HG03139 (cell line): ENCODE results near the gene SPON2.
A peak's percentile ranks its signal among the peaks of the same experiment; 100 is the strongest.

Experiments
- ATAC-seq: cut with Tn5 transposase; IDR thresholded peaks from one replicate; pipeline ENCODE4 v1.9.1; 2021; ENCODE audit not compliant: unreplicated experiment

SPON2 gene

DNA sequence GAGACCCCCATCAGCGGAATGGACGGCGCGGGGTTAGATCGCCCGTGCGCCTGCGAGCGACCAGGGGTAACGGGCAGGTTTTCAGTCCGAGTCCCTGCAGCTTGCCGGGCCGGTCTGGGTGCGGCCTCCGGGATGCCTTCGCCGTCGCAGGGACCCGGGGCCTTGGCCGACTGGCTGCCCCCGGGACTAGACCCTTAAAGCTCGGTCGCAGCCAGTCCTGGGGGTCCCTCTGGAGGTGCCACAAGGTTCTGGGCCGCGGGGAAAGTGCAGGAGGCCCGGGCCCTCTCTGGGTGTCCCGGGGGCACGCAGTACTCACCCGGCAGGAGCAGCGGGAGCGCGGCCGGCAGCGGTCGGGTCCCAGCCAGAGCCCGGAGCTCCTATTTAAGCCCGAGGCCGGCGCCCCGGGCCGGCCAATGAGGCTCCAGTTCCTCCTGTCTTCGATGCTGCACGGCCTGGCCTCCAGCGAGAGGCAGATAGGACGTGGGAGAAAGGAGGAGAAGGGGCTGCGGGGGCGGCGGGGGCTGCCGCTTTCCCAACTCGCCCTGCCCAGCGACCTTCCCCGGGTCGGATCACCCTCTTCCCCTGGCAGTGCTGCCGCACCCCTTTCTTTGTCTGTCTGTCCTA lies at the start of gene SPON2:
TSS of gene SPON2 (minus strand) at position 356 of the 624 bp plus-strand sequence.
- ATAC-seq, result no peak

DNA sequence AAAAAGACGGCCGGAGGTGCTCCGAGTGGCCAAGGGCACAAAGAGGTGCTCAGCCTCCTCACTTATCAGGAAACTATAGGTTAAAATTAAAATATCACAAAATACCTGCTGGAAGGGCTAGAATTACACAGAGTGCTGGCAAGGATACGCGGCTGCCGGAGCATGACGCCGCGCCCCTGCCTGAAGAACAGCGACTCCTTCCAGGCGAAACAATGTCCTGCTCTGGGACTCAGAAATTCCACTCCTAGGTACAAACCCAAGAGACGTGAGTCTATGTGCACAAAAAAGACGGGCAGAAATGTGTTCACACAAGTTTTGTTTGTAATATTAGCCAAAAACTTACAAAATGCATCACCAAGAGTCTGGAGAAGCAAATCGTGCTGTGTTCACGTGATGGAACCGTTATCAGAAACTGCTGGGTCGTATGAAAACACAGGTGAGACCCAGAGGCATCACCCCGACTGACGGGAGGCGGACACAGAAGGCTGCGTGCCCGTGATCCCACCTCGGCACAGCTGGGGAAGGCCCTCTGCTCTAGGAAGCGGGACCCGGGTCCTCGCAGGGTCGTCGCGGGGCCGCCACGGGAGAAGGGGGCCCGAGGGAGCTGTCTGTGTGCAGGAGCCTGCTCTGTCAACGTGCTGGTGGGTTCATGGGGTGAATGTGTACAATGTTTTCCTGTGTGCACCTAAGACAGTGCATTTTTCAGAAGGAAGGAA lies 48.9 kb upstream of the SPON2 start:
- ATAC-seq, result no peak

DNA sequence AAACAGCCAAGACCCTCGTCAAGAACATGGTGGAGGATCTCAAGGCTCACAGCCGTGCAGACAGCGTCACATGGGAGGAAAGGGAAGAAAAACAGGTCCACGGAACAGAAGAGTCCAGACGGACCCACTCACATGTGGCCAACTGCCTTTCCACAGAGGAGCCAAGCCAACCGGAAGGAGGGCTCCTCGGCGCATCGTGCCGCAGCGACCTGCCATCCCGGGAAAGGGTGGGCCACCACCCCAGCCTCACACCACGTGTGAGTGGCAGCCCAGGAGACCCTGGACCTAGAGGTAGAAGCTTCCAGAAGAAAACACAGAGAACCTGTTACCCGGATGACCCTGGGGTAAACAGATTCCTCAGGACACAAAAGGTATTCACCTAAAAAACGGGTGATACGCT lies 48.2 kb upstream of the SPON2 start:
- ATAC-seq, result no peak

DNA sequence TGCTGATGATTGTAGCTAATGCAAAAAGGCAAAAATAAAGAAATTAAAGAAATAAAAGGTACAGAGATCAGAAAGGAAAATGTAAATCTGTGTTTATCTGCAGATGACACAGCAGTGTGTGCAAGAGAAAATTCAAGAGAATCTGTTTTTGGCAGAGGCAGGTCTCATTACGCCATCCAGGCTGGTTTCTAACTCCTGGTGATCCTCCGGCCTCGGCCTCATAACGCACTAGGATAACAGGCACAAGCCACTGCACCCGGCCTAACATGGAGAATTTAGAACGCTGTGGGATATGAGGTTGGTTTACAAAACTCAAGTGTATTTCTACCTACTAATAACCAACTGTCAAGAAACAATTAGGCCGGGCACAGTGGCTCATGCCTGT lies 47.2 kb upstream of the SPON2 start:
- ATAC-seq, result no peak

DNA sequence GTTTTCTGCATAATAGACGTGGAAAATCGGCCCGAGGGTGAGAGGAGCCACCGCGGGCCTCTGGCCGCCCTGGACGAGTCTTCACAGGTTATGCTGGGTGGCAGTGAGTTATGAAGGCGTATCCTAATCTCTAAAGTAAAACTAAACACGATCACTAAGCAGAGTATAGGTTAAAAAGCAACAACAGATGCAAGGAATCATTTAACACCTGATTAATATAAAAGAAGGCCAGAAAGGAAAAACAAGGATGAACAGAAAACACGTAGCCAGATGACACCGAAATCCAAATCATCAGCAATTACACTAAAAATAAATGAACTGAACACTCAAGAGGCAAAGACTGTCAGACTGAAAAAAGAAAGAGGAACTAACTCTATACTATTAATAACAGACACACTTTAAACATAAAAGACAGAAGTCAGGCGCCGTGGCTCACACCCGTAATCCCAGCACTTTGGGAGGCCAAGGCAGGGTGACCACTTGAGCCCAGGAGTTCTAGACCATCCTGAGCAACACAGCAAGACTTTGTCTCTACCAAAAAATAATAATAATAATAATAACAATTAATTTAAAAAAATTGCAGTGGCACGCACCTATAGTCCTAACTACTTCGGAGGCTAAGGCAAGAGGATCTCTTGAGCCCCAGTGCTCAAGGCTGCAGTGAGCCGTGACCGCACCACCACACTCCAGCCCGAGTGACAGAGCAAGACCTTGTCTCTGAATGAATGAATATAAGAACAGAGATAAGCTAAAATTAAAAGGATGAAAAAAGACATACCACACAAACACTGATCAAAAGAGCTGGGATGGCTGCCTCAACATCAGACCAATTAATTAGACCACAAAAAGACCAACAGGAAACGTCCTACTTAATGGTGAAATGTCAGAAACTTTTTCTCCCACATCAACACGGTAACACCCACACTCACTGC lies 46.5 kb upstream of the SPON2 start:
- peak; percentile 55 for ATAC-seq

DNA sequence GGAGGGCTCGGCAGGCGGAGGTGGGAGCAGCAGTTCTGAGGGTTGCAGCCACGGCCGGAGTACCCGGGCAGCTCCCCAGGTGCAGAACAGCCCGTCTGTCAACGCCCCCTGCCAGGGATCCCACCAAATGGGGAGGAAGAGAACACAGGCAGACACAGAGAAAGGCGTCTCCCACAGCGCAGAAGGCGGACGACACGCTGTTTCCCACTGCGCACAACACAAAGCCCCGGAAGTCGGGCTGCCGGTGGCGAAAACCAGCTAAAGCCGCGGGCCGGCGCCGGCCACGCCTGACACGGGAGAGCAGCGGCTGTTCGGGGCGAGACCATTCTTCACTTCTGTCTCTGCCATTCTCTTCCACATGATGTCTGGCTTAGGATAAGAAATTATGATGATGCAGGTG lies 45.0 kb upstream of the SPON2 start:
- ATAC-seq, result no peak

DNA sequence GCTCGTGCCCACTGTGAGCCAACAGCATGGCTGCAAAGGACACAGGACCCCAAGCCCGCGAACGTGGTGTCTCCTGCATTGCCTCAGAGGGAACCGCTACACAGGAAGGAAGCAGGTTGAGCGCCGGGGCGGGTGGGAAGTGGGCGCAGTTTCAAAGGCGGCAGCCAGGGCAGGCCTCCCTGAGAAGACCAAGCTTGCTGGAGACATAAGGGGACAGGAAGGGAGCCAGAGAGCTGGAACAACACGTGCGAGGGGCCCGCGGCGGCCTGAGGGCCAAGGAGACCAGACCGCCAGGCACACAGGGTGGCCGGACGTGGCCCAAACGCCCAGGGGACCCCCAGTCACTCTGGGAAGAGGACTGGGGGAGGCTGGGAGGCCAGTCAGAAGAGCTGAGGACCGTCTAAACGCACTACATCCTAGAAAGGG lies 44.5 kb upstream of the SPON2 start:
- no peak for ATAC-seq

DNA sequence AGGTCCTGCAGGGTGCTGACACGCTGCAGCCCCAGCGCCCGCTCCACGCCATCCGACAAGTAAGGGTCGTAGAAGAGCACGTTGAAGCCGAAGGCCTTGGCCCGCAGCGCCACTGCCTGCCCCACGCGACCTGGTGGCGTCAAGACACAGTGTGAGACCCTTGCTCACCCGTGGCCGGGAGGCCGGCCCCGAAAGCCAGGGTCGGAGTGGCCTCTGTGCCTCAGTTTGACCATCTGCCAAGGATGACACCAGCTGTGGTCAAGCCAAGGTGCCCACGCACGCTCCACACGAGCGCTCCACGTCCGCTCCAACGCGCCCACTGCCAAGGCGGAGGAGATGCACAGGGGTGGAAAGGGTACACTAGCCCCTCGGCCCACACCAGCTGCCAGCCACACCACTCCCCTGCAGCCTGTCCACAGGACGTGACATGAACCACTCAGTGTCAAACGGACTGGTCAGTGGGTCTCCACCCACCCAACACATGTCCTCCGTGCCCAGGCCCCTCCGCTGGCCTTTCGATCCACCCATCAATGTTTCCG lies 43.8 kb upstream of the SPON2 start:
- no peak for ATAC-seq

DNA sequence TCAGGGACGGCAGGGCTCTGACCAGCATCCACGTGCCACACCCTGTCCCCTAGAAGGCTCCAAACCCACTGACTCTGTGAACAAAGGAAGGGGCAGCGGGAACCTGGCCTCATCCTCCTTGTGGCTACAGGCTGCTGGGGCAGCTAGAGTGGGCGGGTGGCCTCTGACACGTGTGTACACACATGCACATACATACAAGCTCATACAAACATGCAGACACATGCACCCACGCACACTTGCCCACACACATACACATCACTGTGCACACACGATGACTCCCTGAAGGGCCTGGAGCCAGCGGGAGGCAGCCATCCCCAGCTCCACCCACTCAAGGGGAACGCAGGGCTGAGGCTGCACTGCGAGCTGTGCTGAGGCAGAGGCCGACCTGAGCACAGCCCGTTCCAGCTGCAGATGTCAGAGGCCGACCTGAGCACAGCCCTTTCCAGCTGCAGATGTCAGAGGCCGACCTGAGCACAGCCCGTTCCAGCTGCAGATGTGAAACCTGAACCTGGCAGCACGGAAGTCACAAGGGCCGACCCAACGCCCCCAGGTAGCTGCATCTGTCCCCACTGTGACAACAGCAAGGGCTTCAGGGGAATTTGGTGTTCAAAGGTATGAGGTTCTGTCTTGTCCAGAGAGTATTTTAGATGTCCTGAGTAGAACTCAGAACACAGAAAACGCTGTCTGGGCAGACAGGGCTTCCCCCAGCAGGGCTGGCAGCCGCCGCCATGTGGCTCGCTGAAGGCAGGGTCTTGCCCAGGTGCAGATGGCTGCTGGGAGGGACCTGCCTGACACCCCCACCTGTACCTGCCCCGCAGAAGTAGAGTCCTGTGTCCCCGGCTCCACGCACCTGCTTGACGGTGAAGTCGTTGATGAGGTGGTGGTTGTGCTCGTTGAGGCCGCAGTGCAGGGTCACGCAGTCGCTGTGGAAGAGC lies 43.0 kb upstream of the SPON2 start:
- no peak for ATAC-seq

DNA sequence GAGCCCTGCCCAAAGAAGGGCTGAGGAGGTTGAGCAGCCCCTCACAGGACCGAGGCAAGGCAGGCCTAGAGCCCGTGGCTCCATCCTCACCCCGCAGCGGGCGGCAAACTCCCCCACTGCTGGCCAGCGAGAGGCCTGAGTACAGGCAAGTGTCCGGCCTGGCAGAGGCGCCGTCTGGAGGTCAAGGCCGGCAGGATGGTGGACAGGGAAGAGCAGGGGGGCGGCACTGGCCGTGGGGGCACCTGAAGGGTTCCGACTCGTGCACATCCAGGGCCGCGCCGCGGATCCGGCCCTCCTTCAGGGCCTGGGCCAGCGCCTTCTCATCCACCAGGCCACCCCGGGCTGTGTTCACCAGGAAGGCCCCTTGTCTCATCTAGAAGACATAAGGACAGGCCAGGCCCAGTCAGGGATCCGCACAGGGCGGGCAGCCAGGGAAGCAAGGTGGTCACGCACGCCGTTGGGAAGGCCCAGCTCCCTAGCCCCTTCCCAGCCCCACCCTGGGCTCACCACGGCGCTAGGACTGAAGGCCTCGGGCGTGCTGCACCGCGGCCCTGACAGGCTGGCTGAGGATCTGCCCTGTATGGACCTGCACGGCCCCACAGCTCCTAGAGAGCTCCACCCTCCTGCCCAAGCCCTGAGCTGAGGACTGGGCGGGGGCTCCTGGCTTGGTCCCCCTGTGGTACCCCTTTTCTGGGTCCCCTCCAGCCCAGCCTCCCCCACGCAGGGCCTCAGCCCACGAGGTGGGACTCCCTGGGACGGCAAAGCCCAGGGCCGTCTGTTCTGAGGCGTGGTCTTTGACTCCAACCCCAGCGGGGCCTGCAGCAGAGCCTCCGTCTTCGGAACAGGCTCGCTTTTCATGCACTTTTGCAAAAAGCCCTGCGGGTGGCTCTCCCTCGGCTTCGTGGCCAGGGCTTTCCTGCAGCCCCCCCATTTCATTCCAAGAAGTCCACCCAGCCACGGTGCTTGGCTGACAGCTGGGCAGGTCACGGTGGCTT lies 42.0 kb upstream of the SPON2 start:
- no peak for ATAC-seq

DNA sequence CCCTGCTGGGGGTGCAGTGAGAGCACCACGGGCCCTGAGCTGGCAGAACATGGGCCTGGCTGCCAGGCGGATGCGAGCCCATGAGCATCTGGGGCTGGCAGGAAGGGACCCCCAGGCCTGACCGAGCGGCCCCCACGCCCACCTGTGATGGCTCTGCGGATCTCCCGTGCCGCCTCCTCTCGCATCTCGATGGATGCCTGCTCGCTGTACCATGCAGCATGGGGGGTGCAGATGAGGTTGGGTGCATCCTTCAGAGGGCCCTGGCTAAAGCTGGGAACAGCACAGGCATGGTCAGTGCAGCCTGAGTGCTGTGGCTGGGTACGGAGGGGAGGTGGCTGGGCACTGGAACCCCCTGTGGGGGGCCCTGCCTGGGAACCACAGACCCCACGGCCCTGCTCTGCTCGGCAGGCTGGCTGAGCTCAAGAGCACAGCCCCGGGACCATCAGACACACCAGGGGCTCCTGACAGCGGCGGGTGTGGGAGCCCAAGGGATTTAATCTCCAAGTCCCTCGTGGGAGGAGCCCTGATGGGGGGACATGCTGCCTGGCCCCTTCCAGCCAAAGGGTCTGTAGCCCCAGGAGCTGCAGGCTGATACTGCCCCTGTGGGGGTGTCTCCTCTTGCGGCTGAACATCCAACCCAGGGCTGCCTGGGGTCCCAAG lies 41.1 kb upstream of the SPON2 start:
- ATAC-seq, result no peak

DNA sequence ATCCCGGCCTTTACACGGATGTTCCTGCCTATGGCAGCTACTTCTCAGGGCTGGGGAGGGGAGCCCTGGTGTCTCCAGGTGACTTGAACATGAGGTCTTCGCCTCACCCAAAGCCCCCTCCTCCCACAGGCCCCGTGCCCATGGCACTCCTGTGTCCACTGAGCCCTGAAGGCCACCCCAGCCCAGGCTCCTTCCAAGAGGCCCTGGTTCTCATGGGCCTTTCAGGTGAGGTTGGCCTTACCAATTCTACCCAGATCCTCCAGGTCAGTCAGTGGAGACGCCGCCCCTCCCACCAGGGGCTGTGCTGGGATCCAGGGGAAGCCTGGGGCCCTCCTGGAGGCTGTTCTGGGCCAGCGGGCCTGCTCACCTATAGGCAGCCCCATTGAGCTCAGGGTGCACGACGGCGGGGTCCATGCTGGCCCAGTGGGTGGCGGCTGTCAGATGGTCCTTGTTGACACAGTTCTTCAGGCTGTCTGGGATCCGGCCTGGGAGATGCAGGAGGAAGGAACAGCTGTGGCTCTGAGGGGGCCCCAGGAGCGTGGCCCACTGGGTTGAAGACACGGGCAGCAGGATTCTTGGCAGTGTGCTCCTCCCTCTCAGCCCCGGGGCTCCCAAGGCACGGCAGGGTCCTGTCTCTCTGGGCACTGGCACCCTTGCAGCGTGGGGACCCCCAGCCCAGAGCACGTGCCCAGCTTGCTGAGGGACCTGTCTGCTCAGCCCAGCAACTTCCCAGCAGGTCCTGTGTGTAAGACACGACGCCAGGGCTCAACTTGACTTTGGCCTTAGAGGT lies 40.4 kb upstream of the SPON2 start:
- ATAC-seq, result no peak

DNA sequence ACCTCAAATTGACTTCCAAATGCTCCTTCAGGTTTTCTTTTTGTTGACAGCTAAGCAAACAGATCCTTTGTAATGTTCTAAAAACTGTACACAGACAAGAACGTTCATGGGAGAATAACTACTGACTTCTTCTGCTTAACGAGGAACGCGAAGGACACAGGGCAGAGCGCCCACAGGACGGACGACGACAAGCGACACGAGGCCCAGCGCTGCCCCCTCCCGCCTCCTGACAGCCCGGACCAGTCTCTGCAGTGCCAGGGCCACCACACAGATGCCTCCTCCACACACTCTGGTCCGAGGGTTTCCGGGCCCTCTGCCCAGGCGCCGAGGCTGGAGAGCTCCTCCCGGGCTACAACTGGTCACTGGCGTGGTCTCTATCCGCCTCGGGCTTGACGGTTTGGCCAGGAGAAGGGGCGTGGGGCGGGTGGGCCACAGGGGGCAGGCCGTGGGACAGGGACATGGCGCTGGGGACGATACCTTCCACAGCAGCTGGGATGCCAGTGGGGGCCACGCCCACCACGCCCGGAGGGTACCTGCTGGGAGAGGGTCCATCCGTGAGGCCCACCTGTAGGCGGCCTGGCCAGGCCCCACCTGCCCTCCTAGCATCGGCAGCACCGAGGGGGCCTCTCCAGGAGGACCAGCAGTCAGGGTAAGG lies 39.6 kb upstream of the SPON2 start:
- ATAC-seq, result no peak

DNA sequence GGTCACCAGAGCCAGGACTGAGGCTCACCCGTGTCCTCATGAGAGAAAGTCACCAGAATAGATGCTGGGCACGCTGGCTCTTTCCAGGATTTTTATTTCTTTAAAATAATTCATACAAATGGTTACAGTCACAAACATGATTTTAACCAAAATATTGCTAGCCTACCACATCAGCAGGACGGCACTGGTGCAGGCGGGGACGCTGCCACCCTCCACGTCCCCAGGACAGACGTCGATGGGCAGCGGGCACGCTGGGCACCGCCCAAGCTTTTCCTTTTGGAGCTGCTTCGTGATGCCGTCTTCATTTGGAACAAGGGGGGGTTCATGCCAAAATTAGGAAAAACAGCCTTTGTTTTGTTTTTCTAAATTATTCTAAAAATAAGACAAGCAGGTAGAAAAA lies 39.0 kb upstream of the SPON2 start:
- no peak for ATAC-seq

DNA sequence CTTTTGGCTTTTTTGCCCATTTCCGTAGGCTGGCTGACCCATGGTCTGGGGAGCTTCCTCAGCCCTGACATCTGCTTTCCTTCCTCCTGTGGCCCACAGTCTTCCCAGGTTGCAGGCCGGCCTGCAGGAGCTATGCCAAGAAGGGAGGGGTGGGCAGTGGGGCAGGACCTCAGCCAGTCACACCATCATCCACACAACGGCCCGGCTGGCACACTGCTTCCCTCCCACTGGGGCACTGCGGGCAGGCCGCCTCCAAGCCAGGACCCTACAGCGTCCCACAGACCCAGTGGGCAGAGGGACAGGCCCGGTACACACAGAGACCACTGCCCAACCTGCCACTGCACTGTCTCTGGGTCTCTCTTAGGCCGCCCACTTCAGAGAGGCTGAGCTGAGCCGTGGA lies 38.6 kb upstream of the SPON2 start:
- ATAC-seq, result no peak

DNA sequence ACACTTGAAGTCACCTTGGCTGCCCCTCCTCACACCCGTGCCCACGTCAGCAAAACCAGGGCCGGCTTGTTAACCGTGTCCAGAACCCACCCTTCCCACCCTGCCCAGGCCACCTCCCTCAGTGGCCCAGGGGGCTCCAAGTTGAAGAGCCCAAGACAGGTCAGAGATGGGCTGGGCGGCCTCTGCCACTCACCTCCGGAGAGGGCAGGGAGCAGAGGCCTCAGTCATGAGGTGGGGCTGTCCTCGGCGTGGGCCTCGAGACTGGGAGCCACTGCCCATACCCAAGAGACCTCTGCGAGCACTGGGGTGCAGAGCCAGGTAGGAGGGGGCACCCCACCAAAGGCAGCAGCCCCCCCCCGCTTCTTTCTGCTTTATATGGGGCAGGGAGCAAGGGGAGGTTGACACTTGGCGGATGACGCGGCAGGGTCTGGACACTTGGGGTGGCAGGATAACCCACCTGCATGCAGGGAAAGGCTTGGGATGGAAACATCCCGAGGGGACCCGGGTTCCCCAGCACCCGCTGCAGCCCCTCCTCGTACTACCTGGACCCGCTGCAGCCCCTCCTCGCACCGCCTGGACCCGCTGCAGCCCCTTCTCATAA lies 38.0 kb upstream of the SPON2 start:
- no peak for ATAC-seq

DNA sequence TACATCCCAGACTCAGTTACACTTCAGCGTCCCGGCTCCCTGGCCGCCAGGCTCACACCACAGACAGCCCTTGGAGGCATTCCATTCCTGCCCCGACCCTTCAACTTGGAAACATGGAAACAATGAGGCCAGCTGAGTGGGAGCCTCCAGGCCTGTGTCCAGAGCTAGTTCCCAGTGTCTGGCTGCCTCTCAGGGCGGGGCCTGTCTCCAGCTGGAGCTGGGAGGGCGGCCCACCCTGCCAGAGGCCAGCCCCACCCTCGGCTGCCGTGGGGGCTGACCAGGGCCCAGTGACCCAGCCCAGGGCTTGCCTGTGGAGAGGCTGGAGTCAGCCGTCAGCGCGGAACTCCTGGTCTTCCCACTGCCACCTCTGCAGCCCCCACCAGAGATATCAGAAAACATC lies 37.4 kb upstream of the SPON2 start:
- ATAC-seq, result no peak
